NCI-H2227 (cell line): ENCODE results near the gene SPIC.
"Not testable (repeated sequence)": the region's sequence is repeated elsewhere in the genome, so short reads cannot be mapped to it uniquely, and the experiment has no call there.

ENCODE experiments used
- DNase-seq: peaks from one replicate; lab custom pipeline; 2025; ENCODE audit not compliant: unreplicated experiment; lab: John Stamatoyannopoulos, UW

The SPIC gene

GRCh38 chr12:101474711-101475386 lies at the start of gene SPIC:
SPIC (plus strand) TSS chr12:101475336; CDS start chr12:101476905, 1,569 bp downstream.
- no peak for DNase-seq

- DNase-seq: no peak
Measured at GRCh38 chr12:101430456-101430855, 44.7 kb upstream of the SPIC start.

- no peak for DNase-seq
Measured at GRCh38 chr12:101436136-101436535, 39.0 kb upstream of the SPIC start.

- no peak for DNase-seq
Measured at GRCh38 chr12:101439236-101439635, 35.9 kb upstream of the SPIC start.

DNA sequence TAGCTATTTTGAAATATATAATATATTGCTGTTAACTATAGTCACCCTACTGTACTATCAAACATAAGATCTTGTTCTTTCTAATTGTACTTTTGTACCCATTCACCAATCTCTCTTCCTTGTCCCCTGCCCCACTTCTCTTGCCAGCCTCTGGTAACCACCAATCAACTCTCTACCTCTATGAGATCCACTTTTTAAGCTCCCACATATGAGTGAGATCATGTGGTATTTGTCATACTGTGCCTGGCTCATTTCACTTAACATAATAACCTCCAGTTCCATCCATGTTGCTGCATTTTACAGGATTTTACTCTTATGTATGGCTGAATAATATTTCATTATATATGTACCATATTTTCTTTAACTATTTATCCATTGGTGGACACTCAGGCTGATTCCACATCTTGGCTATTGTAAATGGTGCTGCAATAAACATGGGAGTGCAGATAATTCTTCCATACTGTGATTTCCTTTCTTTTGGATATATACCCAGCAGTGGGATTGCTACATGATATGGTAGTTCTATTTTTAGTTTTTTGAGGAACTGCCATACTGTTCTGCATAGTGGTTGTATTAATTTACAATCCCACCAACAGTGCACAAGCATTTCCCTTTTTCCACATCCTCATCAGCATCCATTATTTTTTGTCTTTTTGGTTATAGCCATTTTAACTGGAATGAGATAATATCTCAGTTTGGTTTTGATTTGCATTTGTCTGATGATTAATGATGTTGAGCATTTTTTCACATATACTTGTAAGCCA lies 33.5 kb upstream of the SPIC start:
- no peak for DNase-seq

DNA sequence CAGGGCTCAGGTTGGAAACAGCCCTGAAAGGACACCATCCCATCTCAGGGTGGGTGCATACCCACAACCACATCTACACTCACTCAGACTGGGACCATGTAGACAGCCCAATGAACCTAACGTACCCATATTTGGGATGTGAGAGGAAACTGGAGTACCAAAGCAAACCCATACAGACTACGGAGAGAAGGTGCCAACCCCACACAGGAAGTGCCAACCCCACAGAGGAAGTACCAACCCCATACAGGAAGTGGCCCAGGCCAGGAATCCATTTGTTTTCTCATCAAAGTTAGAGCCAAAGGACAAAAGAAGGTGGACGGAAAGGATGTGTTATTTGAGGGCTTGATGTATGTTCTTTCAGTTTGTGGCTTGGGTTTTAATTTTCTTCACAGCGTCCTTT lies 19.5 kb upstream of the SPIC start:
- no peak for DNase-seq

DNA sequence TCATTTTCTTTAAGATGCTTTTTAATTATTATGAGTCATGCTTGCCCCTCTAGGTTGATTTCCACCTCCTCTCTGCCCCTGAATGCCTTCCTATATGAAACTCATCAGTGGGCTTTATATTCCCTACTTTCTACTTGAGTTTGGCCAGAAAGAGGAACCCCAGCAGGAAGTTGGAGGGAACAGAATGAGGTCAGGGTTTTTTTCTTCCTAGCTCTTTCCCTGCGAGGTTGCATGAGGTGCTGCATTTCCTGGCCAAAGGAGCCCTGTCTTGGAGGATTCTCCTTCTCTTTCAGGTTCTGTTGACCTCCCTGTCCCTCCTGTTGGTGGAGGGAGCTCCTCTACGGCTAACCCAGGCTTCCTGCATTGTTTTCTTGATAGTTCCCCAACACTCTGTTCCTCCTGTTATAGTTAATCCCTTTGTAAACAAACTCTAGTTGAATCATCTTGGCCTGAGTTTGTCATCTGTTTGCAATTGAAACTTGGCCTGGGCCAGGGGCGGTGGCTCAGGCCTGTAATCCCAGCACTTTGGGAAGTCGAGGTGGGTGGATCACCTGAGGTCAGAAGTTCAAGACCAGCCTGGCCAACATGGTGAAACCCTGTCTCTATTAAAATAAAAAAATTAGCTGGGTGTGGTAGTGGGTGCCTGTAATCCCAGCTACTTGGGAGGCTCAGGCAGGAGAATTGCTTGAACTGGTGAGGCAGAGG lies 15.3 kb upstream of the SPIC start:
- DNase-seq: no peak

DNA sequence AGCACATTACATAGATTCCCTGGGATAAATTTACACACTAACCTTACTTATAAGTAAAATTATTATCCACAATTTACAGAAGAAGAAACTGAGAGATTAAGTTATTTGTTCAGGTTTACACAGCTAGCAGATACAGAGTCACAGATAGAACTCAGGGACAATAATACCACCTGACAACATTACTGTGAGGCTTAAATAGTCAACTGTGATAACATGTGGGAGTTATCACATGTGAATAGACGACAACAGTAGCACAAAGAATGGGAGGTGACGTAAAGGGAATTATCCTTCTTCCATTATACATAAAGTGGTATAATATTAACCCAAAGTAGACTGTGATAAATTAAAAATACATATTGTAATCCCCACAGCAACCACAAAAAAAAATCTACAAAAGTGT lies 6.2 kb upstream of the SPIC start:
- no peak for DNase-seq

- DNase-seq: no peak
Measured at GRCh38 chr12:101470939-101471338, 4.2 kb upstream of the SPIC start.

GRCh38 chr12:101471878-101472277 lies 3.3 kb upstream of the SPIC start:
- not testable (repeated sequence) for DNase-seq

GRCh38 chr12:101474248-101474647 lies 888 bp upstream of the SPIC start:
- DNase-seq: no peak

DNA sequence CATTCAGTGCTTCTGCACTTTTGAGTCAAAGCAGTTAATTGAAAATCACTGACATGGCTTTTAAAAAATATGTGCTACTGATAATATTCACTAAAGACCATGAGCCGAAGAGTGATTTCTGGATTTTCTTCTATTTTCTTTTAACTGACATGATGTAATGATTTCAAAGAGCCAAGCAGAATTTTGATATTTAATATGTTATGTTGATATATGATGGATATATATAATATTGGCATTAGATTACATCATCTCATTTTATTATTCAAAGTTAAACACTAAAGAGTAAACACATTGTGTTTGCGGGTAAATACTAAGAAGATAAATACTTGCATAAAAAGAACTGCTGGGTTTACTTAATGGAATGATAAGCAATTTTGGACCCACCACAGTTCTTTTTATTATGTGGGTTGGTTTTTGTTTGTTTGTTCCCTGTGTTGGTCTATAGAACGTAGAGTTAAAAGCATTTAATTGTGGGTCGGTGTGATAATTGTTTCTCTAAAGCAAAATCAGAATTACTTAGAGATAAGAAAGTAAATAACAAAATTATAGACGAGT lies 692 bp downstream of the SPIC start:
- DNase-seq: no peak

- no peak for DNase-seq
Measured at GRCh38 chr12:101480849-101481248, 5.7 kb downstream of the SPIC start.

GRCh38 chr12:101485021-101485420 lies 9.9 kb downstream of the SPIC start:
- no peak for DNase-seq

DNA sequence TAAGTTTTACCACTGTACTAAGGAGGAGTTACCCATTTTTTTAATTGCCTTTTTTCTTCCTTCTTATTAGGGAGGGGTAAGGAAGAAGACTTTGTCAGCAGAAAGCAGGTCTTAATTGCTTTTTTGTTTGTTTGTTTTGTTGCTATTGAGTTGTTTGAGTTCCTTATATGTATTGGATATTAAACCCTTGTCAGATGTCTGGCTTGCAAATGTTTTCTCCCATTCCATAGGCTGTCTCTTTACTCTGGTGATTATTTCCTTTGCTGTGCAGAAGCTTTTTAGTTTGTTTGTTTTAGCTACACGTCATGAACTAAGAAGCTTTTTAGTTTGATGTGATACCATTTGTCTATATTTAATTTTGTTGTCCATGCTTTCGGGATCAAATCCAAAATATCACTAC lies 13.3 kb downstream of the SPIC start:
- DNase-seq: no peak

DNA sequence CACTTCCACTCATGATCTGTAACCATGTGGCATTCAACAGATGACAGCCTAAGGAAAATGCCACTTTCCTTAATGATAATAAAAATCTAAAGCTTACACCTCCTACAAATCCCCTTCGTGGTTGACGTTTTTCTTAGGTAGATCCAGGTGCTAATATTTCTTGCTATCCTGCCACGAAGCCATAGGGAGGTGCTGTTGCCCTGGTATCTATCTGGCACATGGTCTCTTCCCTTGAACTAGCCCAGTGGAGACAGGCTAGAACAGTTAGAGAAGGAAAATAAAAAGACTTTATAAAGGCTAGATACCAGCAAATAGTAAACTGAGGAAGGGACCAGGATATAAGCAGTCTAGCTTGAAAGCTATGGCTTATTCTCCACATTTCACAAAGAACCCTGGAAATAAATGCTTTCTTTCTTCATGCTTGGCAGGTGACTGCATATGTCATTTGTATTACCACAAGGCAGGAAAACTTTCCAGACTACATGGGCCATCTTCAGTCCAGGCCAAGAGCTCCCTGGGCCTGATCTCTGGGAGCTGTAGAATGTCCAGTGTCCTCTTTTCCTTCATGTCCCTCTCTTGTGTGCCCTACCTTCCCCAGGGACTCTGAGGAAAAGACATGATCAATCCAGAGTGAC lies 15.3 kb downstream of the SPIC start:
- no peak for DNase-seq

GRCh38 chr12:101491329-101491728 lies 16.2 kb downstream of the SPIC start:
- no peak for DNase-seq

DNA sequence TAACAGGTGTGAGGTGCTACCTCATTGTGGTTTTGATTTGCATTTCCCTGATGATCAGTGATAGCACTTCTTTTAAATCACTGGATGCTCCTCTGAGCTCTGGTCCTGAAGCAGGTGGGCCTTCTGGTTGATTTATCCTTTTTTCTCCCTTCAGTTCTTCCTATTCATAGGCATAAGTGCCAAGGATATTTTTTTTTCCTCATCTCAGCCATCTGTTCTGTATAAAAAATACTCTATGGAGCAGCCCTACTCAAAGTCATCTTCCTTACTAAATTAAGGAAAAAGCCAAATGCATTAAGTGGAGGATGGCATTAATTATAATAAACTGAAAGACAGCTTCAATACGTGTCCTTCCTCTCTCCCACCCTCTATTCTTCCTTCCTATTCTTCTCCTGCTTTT lies 18.4 kb downstream of the SPIC start:
- no peak for DNase-seq

DNA sequence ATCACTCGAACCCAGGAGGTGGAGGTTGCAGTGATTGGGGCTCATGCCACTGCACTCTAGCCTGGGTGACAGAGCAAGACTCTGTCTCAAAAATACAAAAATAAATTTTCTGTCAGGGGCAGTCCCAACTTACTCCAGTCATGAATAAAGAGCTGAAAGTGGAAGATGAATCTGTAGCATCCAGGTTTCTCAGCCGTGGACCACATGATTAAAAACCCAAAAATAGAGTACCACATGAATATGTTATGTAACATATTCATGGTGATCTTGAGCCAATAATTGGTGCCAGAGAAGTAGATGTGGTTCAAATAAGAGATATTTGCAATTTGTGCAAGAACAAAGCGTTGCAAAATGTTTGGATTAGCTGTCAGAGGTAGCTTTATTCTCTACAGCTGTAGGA lies 23.1 kb downstream of the SPIC start:
- DNase-seq: no peak

GRCh38 chr12:101501410-101501995 lies 26.4 kb downstream of the SPIC start:
- no peak for DNase-seq

DNA sequence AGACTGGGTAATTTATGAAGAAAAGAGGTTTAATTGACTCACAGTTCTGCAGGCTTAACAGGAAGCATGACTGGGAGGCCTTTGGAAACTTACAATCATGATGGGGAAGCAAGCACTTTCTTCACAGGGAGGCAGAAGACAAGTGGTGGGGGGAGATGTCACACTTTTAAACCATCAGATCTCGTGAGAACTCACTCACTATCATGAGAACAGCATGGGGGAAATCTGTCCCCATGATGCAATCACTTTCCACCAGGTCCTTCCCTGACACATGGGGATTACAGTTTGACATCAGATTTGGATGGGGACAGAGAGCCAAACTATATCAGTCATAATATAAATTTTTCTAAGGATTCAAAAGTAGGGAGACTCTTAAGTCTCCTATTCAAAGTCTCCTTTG lies 46.0 kb downstream of the SPIC start:
- DNase-seq: no peak
